HCT116 (cell line): Measurements from ENCODE around the gene SLAMF7. TPM values are rescaled to one million over a fixed set of nuclear protein-coding genes. Genes with fewer than 3 reads are reported as not detected.

Experiments
- ATAC-seq: fragments of 200-7000 bp; cut with Tn5 transposase; 2 replicates; pipeline ENCODE4 v1.9.1; 2020; ENCODE audit warnings: mild to moderate bottlenecking, moderate library complexity
- BruUV-seq: library from RNA; stranded (reverse); fragments of 400-500 nt; replicated peaks from 2 replicates; lab custom pipeline; 2021; lab: Mats Ljungman, UMichigan
- CTCF ChIA-PET: fragments of 300-600 bp; sonication (Branson Sonifier 250); formaldehyde crosslinking; loops from one replicate; lab custom pipeline; 2021; ENCODE audit warnings: antibody characterized with exemption; lab: Charles Lee
- POLR2A ChIA-PET: fragments of 300-600, 350-600 bp; sonication (Branson Sonifier 250); formaldehyde crosslinking; loops from one replicate; lab custom pipeline; 2021; ENCODE audit warnings: antibody characterized with exemption; lab: Charles Lee
- RAD21 ChIA-PET, 2 experiments: fragments of 300-600 bp; sonication (Branson Sonifier 250); formaldehyde crosslinking; loops; one replicate each; lab custom pipeline; 2023; ENCODE audit warnings: low total read pairs in 2 of 2; ENCODE audit not compliant: uncharacterized antibody in 2 of 2, unreplicated experiment in 2 of 2, low non-redundant PET in 1 of 2; lab: Charles Lee
- DNase-seq: peaks from one replicate; pipeline ENCODE4 v3.0.0-alpha.2; 2010; ENCODE audit warnings: low read depth, low spot score
- H2AFZ ChIP-seq: fragments of 200-600 bp; shearing (Covaris generic), sonication (generic); 2 replicates; pipeline ENCODE4 v1.6.1; 2017; ENCODE audit warnings: low read depth, mixed run types, mixed read lengths, antibody characterized with exemption, low read length; ENCODE audit not compliant: poor library complexity, severe bottlenecking
- H3K27ac ChIP-seq: 2 replicates; pipeline ENCODE4 v1.5.1; 2012; ENCODE audit warnings: low read depth, low read length
- H3K27me3 ChIP-seq: fragments of 200-600 bp; sonication (generic); 2 replicates; pipeline ENCODE4 v1.6.1; 2016; ENCODE audit warnings: mixed run types, low read length, mixed read lengths; ENCODE audit not compliant: insufficient read depth
- H3K36me3 ChIP-seq, 2 experiments: fragments of 200-500 bp in 1 of 2; fragments of 200-600 bp in 1 of 2; sonication (Bioruptor generic) in 1 of 2; sonication (generic) in 1 of 2; 2 replicates each; pipeline versions ENCODE4 v1.5.1 to v1.6.1; 2014 to 2016; ENCODE audit warnings: low read length in 2 of 2, inconsistent platforms in 1 of 2, mixed read lengths in 1 of 2, mixed run types in 1 of 2; ENCODE audit not compliant: insufficient read depth in 2 of 2, control insufficient read depth in 1 of 2
- H3K4me1 ChIP-seq, 2 experiments: fragments of 200-600 bp in 1 of 2; sonication (generic) in 1 of 2; 2 replicates each; pipeline versions ENCODE4 v1.5.1 to v1.6.1; 2012 to 2017; ENCODE audit warnings: low read length in 2 of 2, inconsistent platforms in 1 of 2, mild to moderate bottlenecking in 1 of 2, mixed read lengths in 1 of 2, mixed run types in 1 of 2, moderate library complexity in 1 of 2; ENCODE audit not compliant: insufficient read depth in 2 of 2, control insufficient read depth in 1 of 2
- H3K4me2 ChIP-seq: fragments of 200-600 bp; sonication (generic); 2 replicates; pipeline ENCODE4 v1.6.1; 2017; ENCODE audit warnings: mixed run types, low read length, mixed read lengths
- H3K4me3 ChIP-seq, 2 experiments: fragments of 200-600 bp in 1 of 2; sonication (generic) in 1 of 2; replicated peaks in 1 of 2; 2 replicates each; pipeline ENCODE4 v1.5.1; 2011 to 2016; ENCODE audit warnings: low read length in 2 of 2, control low read depth in 1 of 2, low read depth in 1 of 2, mild to moderate bottlenecking in 1 of 2, mixed read lengths in 1 of 2, mixed run types in 1 of 2
- H3K79me2 ChIP-seq: fragments of 200-600 bp; sonication (generic); 2 replicates; pipeline ENCODE4 v1.6.1; 2017; ENCODE audit warnings: mild to moderate bottlenecking, mixed run types, low read length, moderate library complexity, mixed read lengths; ENCODE audit not compliant: insufficient read depth
- H3K9ac ChIP-seq: fragments of 200-600 bp; sonication (generic); 2 replicates; pipeline ENCODE4 v1.6.1; 2016; ENCODE audit warnings: low read length, mixed read lengths
- H3K9me2 ChIP-seq: fragments of 200-600 bp; sonication (generic), shearing (Covaris generic); 2 replicates; pipeline ENCODE4 v1.6.1; 2017; ENCODE audit warnings: mixed run types, mild to moderate bottlenecking, moderate library complexity; ENCODE audit not compliant: insufficient read depth
- H3K9me3 ChIP-seq, 2 experiments: fragments of 200-500 bp in 1 of 2; fragments of 200-600 bp in 1 of 2; sonication (Bioruptor generic) in 1 of 2; sonication (generic) in 1 of 2; 2 replicates each; pipeline ENCODE4 v1.6.1; 2014 to 2017; ENCODE audit warnings: low read length in 2 of 2, mixed read lengths in 2 of 2, inconsistent platforms in 1 of 2, low read depth in 1 of 2, mild to moderate bottlenecking in 1 of 2, mixed run types in 1 of 2, moderate library complexity in 1 of 2; ENCODE audit not compliant: control insufficient read depth in 1 of 2, insufficient read depth in 1 of 2
- H4K20me1 ChIP-seq: fragments of 200-600 bp; sonication (generic), shearing (Covaris generic); 2 replicates; pipeline ENCODE4 v1.6.1; 2017; ENCODE audit warnings: mixed run types, mild to moderate bottlenecking, moderate library complexity; ENCODE audit not compliant: insufficient read depth
- CEBPB ChIP-seq: IDR thresholded peaks from 2 replicates; pipeline ENCODE4 v1.6.1; 2012; ENCODE audit warnings: low read depth
- CTCF ChIP-seq, 3 experiments: fragments of 200-600 bp in 1 of 3; sonication (generic) in 1 of 3; IDR thresholded peaks in 2 of 3; conservative IDR thresholded peaks in 1 of 3; 2 replicates each; pipeline ENCODE4 v1.5.1; 2012 to 2017; ENCODE audit warnings: low read depth in 2 of 3, low read length in 2 of 3, antibody characterized with exemption in 1 of 3, borderline replicate concordance in 1 of 3, control low read depth in 1 of 3, mild to moderate bottlenecking in 1 of 3, mixed read lengths in 1 of 3, mixed run types in 1 of 3, moderate library complexity in 1 of 3; ENCODE audit not compliant: insufficient read depth in 1 of 3
- ELF1 ChIP-seq: IDR thresholded peaks from 2 replicates; pipeline ENCODE4 v1.6.1; 2012; ENCODE audit warnings: low read depth, borderline replicate concordance
- EZH2 ChIP-seq: fragments of 200-600 bp; sonication (generic); IDR thresholded peaks from 2 replicates; pipeline ENCODE4 v1.6.1; 2017; ENCODE audit warnings: antibody characterized with exemption, mixed run types
- FOSL1 ChIP-seq: IDR thresholded peaks from 2 replicates; pipeline ENCODE4 v1.6.1; 2012; ENCODE audit warnings: low read depth
- POLR2A ChIP-seq: IDR thresholded peaks from 2 replicates; pipeline ENCODE4 v1.7.0; 2011; ENCODE audit warnings: borderline replicate concordance; ENCODE audit not compliant: insufficient read depth, insufficient read length; ENCODE audit errors: extremely low read depth
- RAD21 ChIP-seq: IDR thresholded peaks from 2 replicates; pipeline ENCODE4 v1.6.1; 2012; ENCODE audit warnings: low read depth, mild to moderate bottlenecking
- SP1 ChIP-seq: IDR thresholded peaks from 2 replicates; pipeline ENCODE4 v1.6.1; 2012; ENCODE audit warnings: low read depth
- TCF7L2 ChIP-seq: IDR thresholded peaks from 2 replicates; pipeline ENCODE4 v1.7.0; 2011; ENCODE audit warnings: borderline replicate concordance, inconsistent platforms; ENCODE audit not compliant: insufficient read depth, insufficient read length; ENCODE audit errors: extremely low read depth
- ZBTB33 ChIP-seq: IDR thresholded peaks from 2 replicates; pipeline ENCODE4 v1.6.1; 2011; ENCODE audit warnings: mild to moderate bottlenecking, low read length, moderate library complexity; ENCODE audit not compliant: insufficient replicate concordance; ENCODE audit errors: extremely low read depth
- ZFX ChIP-seq: fragments of 450-650 bp; IDR thresholded peaks from 2 replicates; pipeline ENCODE4 v1.6.1; 2017
- intact Hi-C: fragments of 100-400 bp; cut with micrococcal nuclease; formaldehyde crosslinking; loops from 2 replicates; pipeline ENCODE4 v1.10.0; 2022
- total RNA-seq: library from RNA; stranded (reverse); gene quantifications from one replicate; pipeline ENCODE4 v1.2.1, GENCODE V29; 2021; ENCODE audit not compliant: unreplicated experiment

The SLAMF7 gene
- total RNA-seq, 1 experiment from 2014 or later = 0.34 TPM

- Histone ChIP-seq H3K36me3 (no peaks in the 10 kb centered on the region), H3K79me2 (no peaks in the 10 kb centered on the region), H3K4me2 (no peak overlapping the region), H2AFZ (no peak overlapping the region), H3K9me3 (no peaks in the 10 kb centered on the region), H3K9me2 (no peaks in the 10 kb centered on the region), H3K4me1 (peaks cover 9 to 10% of the 10 kb centered on the region in 2 experiments; a peak in 2 of 4 replicates), H4K20me1 (no peaks in the 10 kb centered on the region), H3K27ac (no peak overlapping the region), H3K4me3 (no peak overlapping the region), H3K9ac (no peak overlapping the region), H3K27me3 (no peaks in the 10 kb centered on the region)
- POLR2A ChIA-PET = no interaction called here
- CTCF ChIA-PET = interaction anchor here (1.2 to 3.6 kb wide), 5 partner anchors 10 to 175 kb away, joined by 3 to 27 read pairs (median 10); partner anchors contain the start of gene ITLN2
- no TSS peak for BruUV-seq
- ATAC-seq (no peak), DNase-seq (no peak)
- RAD21 ChIA-PET = no interaction called here
- intact Hi-C loops = loop anchor here (5.0 kb wide), 2 partner anchors 52 to 173 kb away; partner anchors contain the start of gene ITLN2
- no peak for TF ChIP-seq TCF7L2
- no peak for TF ChIP-seq POLR2A
- TF ChIP-seq FOSL1 = no peak
- TF ChIP-seq CEBPB = no peak
- no peak for TF ChIP-seq ZFX
These were observed 39.9 kb downstream of the SLAMF7 start for GRCh38 chr1:160778976-160779375.

GRCh38 chr1:160779626-160780397, 40.8 kb downstream of the SLAMF7 start:
- Histone ChIP-seq H3K9ac (no peak overlapping the region), H3K27me3 (no peaks in the 10 kb centered on the region), H3K27ac (no peak overlapping the region), H3K4me1 (peaks cover 9 to 10% of the 10 kb centered on the region in 2 experiments; a peak in 2 of 4 replicates), H2AFZ (no peak overlapping the region), H3K9me2 (no peaks in the 10 kb centered on the region), H3K36me3 (no peaks in the 10 kb centered on the region), H3K79me2 (no peaks in the 10 kb centered on the region), H3K4me2 (no peak overlapping the region), H4K20me1 (no peaks in the 10 kb centered on the region), H3K9me3 (no peaks in the 10 kb centered on the region), H3K4me3 (no peak overlapping the region)
- BruUV-seq = no TSS peak
- ChIA-PET POLR2A (no interaction called here), CTCF (interaction anchor here (0.6 to 3.6 kb wide), 17 partner anchors 11 to 446 kb away, joined by 3 to 27 read pairs (median 3); partner anchors contain the start of genes ITLN2 and TOMM40L)
- intact Hi-C loops = loop anchor here (1.0 to 5.0 kb wide), 3 partner anchors 50 to 172 kb away; partner anchors contain the start of gene ITLN2
- DNase-seq = peak; percentile 72
- TF ChIP-seq EZH2 (no peak), CTCF (IDR thresholded peaks at IDR 0.05 in 2 of 3, conservative IDR thresholded peaks at IDR 0.05 in 1 of 3; ENCODE audit: borderline replicate concordance in 1 of 3, insufficient read depth in 1 of 3, low read depth in 2 of 3, low read length in 2 of 3) (peak; percentile 82 to 98 (median 86)), RAD21 (peak; percentile 68), SP1 (no peak), ZBTB33 (no peak), ELF1 (no peak)
- TF ChIP-seq, all 23 proteins: peak for 2
- ATAC-seq = peak; percentile 94
- RAD21 ChIA-PET = no interaction called here
